Heart left ventricle (tissue), 16 donors: ENCODE results near the gene AK1. TPM values are rescaled to one million over a fixed set of nuclear protein-coding genes. Genes with fewer than 3 reads are reported as not detected.
A peak's percentile ranks its signal among the peaks of the same experiment; 100 is the strongest.

ENCODE experiments used
- ATAC-seq, 4 donors: fragments of 200-7000 bp; cut with Tn5 transposase; one replicate each; pipeline ENCODE4 v1.9.1; 2020 to 2022; ENCODE audit warnings: moderate library complexity in 4 of 4, mild to moderate bottlenecking in 3 of 4, moderate number of reproducible peaks in 1 of 4
- DNase-seq, 5 donors: peaks; one replicate each; pipeline ENCODE4 v3.0.0-alpha.2; 2020
- H3K27ac ChIP-seq, 12 donors: fragments of 200-600 bp; sonication (generic) in 4 of 12; one replicate each; pipeline versions ENCODE4 v1.5.0 to v1.8.0; 2016 to 2022; ENCODE audit warnings: mild to moderate bottlenecking in 2 of 12
- H3K27me3 ChIP-seq, 9 donors: fragments of 200-600 bp; sonication (generic) in 2 of 9; one replicate each; pipeline versions ENCODE4 v1.5.1 to v1.8.0; 2016 to 2022; ENCODE audit warnings: mild to moderate bottlenecking in 3 of 9
- H3K36me3 ChIP-seq, 9 donors: fragments of 200-600 bp; sonication (generic) in 2 of 9; one replicate each; pipeline versions ENCODE4 v1.5.0 to v1.8.0; 2018 to 2022; ENCODE audit warnings: mild to moderate bottlenecking in 2 of 9
- H3K4me1 ChIP-seq, 12 donors: fragments of 200-600 bp; sonication (generic) in 4 of 12; one replicate each; pipeline versions ENCODE4 v1.5.0 to v1.8.0; 2016 to 2022; ENCODE audit warnings: mild to moderate bottlenecking in 3 of 12
- H3K4me3 ChIP-seq, 12 donors: fragments of 200-600 bp; sonication (generic) in 4 of 12; one replicate each; pipeline versions ENCODE4 v1.5.0 to v1.8.0; 2017 to 2022; ENCODE audit warnings: mild to moderate bottlenecking in 9 of 12, moderate library complexity in 4 of 12
- H3K9me3 ChIP-seq, 12 donors: fragments of 200-600 bp; sonication (generic) in 4 of 12; one replicate each; pipeline versions ENCODE4 v1.5.0 to v1.8.0; 2016 to 2022; ENCODE audit warnings: mild to moderate bottlenecking in 1 of 12
- POLR2A ChIP-seq, 2 donors: fragments of 450-650 bp; IDR thresholded peaks; one replicate each; pipeline ENCODE4 v1.6.1; 2017; ENCODE audit warnings: antibody characterized with exemption in 2 of 2, mild to moderate bottlenecking in 2 of 2, moderate library complexity in 2 of 2
- WGBS, 4 donors: extraction: QIAGEN DNeasy Blood & Tissue Kit in 2 of 4; methylation state at CpG; one replicate each; pipeline versions ENCODE4 v1.1.5 to v1.1.7; 2013 to 2018; 5-methylcytosine and 5-hydroxymethylcytosine counted together
- intact Hi-C, 10 donors: fragments of 100-400 bp; cut with DNase I; formaldehyde crosslinking; loops; one replicate each; pipeline versions ENCODE4 v1.11.1 to v1.14.2; 2022
- polyA plus RNA-seq, 2 donors: library from polyadenylated mRNA; stranded (reverse); fragments of 200-250 nt; gene quantifications; one replicate each; pipeline ENCODE4 v1.2.3, GENCODE V29; 2013
- total RNA-seq, 9 donors: library from RNA; depleted of rRNA in 2 of 9; stranded (reverse); fragments of >200 nt in 2 of 9; fragmentation: NEBNext Ultra II Directional in 3 of 9; extraction: Animal tissue kit (Norgen Biotek cat#: 25700) in 3 of 9; gene quantifications; one replicate each; pipeline versions ENCODE4 v1.1.0 to v1.2.4, GENCODE V29; 2016 to 2023
- TF ChIP-seq, protein P1 (sequence below), 12 donors: fragments of 200-600 bp; sonication (generic) in 4 of 12; IDR thresholded peaks; one replicate each; pipeline versions ENCODE4 v1.5.0 to v1.8.0; 2018 to 2022; ENCODE audit warnings: antibody characterized with exemption in 12 of 12, mild to moderate bottlenecking in 5 of 12
- donor health status: ischemic (EF 13 %, LVEDD 7.1; RV severe dilation, severe dysfunction).
- donor health status: healthy with polysubstance abuse.
- donor health status: DM: no; HTN: yes; CAD: no.
- donor health status: DM: no; HTN: no; CAD: no.
- donor health status: ischemic (EF 25% LVEDD 6.9; RV normal size, moderate dysfunction).
- donor health status: ischemic (EF 25% LVEDD 5.7; RV mildly dilated, moderate dysfunction).
- donor health status: healthy.
- donor health status: DM: yes; HTN: yes; CAD: no.
- donor health status: ischemic (EF 35%, LVEDD 5.7; RV mildly dilated, moderate dysfunction).
- donor health status: nonischemic (EF 11% LVEDD 7.7; RV severe dilation, severe dysfunction).
- donor health status: DM: yes; HTN: yes; CAD: no.
- donor health status: PGD.
- donor health status: ischemic (EF 29% LVEDD 5.4; RV normal size, mild dysfunction).
- donor health status: nonischemic (EF 23%, LVEDD 6.1; RV moderate dilation, normal function).

The AK1 gene
- total and polyA plus RNA-seq, 11 donors = 312 to 1,060 (median 586) TPM

DNA sequence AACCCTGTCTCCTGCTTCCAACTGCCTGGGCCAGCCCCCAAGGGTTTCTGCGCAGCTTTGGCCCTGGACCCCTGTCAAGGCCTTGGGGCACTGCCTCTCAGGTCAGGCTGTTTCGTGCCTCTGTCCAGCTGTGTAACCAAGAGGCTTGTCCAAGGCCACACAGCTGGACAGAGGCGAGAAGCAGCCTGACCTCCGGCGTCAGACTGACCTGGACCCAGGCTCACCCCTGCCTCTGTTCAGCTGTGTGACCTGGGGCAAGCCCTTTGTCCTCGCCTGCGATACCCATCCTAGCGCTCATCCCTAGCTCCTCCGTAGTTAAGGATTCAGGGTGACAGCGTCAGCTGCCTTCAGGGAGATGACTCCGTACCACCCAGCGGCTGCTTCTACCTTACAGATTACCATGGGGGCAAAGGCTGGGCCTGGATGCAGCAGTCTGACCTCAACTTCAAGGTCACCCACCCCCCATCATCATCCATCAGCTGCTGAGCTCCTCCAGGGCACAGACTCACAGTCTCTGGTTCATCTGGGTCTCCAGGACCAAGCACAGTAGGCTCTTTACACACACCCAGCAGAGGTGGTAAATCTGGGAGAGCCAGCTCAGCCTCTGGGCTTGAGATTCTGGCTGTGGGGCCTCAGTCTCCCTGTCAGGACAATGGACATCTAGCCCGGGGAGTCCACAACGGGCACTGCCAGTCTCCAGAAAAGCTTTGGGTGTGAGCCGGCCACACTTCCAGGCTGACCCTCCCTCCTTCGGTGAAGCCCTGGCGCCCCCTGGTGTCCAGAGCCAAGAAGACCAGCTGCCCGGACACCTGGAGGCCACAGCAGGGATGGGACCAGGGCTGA, 7.9 kb downstream of the AK1 start:
- H3K36me3 ChIP-seq = peaks cover 0 to 60% (median 45%) of the 10 kb centered on the region in 9 donors
- intact Hi-C loops = loop anchor here (1.0 to 5.0 kb wide), 12 partner anchors 41 to 277 kb away; partner anchors contain the start of genes CDK9 (in 8 of the 10), TOR2A (in 7 of the 10), FPGS (in 5 of the 10) and ST6GALNAC4 (in 2 of the 10)

DNA sequence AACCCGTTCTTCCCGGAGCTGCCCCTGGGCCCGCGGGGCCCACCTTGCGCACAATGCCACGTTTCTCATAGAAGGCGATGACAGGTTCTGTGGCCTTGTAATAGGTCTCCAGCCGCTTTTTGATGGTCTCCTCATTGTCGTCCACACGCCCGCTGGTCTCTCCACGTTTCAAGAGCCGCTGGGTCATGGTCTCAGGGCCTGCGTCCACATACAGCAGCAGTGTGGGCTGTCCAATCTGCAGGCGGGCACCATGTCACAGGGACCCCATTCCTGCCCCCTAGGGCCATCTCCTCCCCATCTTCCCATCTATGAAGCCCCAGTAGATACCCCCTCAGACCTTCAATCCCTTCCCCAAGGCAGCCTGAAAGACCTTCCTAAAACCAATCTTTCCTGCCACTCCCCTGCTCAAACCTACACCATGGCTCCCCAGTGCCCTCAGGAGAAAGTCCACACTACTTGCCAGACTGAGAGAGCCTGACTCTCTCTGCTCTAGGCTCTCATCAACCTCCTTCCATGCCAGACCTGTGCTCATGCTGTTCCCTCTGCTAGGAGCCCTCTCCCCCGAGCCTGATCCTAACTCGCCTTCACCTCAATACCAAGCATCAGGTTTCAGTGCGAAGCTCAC, 9.1 kb downstream of the AK1 start:
- TF ChIP-seq, protein P1, sequence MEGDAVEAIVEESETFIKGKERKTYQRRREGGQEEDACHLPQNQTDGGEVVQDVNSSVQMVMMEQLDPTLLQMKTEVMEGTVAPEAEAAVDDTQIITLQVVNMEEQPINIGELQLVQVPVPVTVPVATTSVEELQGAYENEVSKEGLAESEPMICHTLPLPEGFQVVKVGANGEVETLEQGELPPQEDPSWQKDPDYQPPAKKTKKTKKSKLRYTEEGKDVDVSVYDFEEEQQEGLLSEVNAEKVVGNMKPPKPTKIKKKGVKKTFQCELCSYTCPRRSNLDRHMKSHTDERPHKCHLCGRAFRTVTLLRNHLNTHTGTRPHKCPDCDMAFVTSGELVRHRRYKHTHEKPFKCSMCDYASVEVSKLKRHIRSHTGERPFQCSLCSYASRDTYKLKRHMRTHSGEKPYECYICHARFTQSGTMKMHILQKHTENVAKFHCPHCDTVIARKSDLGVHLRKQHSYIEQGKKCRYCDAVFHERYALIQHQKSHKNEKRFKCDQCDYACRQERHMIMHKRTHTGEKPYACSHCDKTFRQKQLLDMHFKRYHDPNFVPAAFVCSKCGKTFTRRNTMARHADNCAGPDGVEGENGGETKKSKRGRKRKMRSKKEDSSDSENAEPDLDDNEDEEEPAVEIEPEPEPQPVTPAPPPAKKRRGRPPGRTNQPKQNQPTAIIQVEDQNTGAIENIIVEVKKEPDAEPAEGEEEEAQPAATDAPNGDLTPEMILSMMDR (IDR thresholded peaks at IDR 0.05) = no peak
- no peak for TF ChIP-seq POLR2A (IDR thresholded peaks at IDR 0.05)
- Histone ChIP-seq H3K4me1 (peaks cover 0 to 46% (median 28%) of the 10 kb centered on the region in 12 donors), H3K36me3 (peaks cover 0 to 60% (median 45%) of the 10 kb centered on the region in 9 donors), H3K9me3 (no peaks in the 10 kb centered on the region), H3K4me3 (no peak overlapping the region), H3K27me3 (no peaks in the 10 kb centered on the region), H3K27ac (peak overlapping the region; percentile 20 to 88 (median 77))
- DNase-seq (peak in 1 of 5 donors; percentile 31), ATAC-seq (no peak)
- intact Hi-C loops = loop anchor here in 5 of 10 donors (2.0 to 5.0 kb wide), 6 partner anchors 40 to 134 kb away; partner anchors contain the start of genes CDK9 (in 3 of the 5), FPGS (in 1 of the 5) and TOR2A (in 1 of the 5)
- WGBS, 4 donors = 85 to 89% (median 87%) methylated on average over 18 of the region's 18 CpGs

More for the DNA sequence above, 7.9 kb downstream of the AK1 start:
- Histone ChIP-seq H3K27ac (peak overlapping the region in 10 of 12 donors; percentile 27 to 88 (median 58)), H3K9me3 (no peaks in the 10 kb centered on the region), H3K4me1 (peaks cover 0 to 55% (median 37%) of the 10 kb centered on the region in 12 donors), H3K27me3 (no peaks in the 10 kb centered on the region), H3K4me3 (no peak overlapping the region)
- ATAC-seq (peak; percentile 64 to 80 (median 68)), DNase-seq (peak; percentile 90 to 96 (median 91))
- WGBS, 4 donors = 55 to 64% (median 60%) methylated on average over 15 to 18 of the region's 18 CpGs
- no peak for TF ChIP-seq POLR2A (IDR thresholded peaks at IDR 0.05)
- TF ChIP-seq, protein P1 (IDR thresholded peaks at IDR 0.05) = peak; percentile 85 to 94 (median 88)

DNA sequence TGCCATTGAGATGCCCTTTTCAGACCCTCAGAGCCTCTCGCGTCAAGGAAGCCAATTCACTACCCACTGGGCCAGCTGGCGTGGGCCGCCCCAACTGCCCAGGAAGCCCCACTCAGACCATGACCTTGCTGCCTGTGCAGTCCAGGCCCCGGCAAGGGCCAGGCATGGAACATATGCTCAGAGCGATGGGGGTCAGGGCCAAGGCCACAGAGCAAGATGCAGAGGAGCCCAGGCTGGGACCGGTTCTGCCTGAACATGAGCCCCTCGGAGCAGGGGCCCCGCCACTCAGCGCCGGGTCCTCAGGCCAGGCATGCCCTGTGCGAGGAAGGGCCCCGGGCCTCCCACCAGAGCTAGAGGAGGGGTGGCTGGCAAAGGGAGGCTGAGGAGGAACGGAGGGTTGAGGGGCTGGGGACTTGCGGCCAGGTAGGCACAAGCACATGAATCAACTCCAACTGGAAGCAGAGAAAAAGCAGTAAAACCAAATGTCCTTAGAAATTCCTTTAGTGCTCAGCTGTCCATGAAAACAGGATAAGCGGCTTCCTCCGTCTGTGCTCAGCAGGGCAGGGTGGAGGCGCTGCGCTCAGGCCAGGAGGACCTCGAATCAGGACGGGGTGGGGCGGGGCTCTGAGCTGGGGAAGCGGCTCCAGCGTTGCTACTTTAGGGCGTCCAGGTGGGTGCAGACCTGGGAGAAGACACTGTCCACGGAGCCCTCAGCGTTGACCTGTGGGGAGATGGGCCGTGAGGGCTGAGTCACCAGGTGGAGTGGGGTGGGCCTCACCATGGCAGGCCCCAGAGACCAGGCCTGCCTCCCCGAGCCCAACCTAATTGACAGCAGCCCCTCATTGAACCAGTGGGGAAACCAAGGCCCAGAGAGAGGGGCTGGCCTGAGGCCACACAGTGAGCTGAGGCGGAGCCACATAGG, 9.9 kb downstream of the AK1 start:
- H3K36me3 ChIP-seq = peaks cover 0 to 53% (median 38%) of the 10 kb centered on the region in 9 donors

More for the DNA sequence above, 9.9 kb downstream of the AK1 start:
- peak overlapping the region; percentile 61 to 92 (median 84) for H3K27ac ChIP-seq
- TF ChIP-seq POLR2A (IDR thresholded peaks at IDR 0.05) = no peak
- TF ChIP-seq, protein P1 (IDR thresholded peaks at IDR 0.05) = peak in 2 of 12 donors; percentile 9 to 33
- H3K4me3 ChIP-seq = peak overlapping the region in 3 of 12 donors; percentile 11 to 19 (median 17)
- 63 to 69% (median 65%) methylated on average over 23 to 30 of the region's 30 CpGs for WGBS, 4 donors
- intact Hi-C loops = loop anchor here in 5 of 10 donors (2.0 to 5.0 kb wide), 6 partner anchors 39 to 133 kb away; partner anchors contain the start of genes CDK9 (in 3 of the 5), FPGS (in 1 of the 5) and TOR2A (in 1 of the 5)
- ATAC-seq (peak; percentile 10 to 74 (median 24)), DNase-seq (peak; percentile 64 to 80 (median 70))
- H3K4me1 ChIP-seq = peaks cover 6 to 47% (median 32%) of the 10 kb centered on the region in 12 donors
- H3K9me3 ChIP-seq = no peaks in the 10 kb centered on the region
- H3K27me3 ChIP-seq = no peaks in the 10 kb centered on the region
